Spleen (tissue), 11 donors: Measurements from ENCODE around the gene SPG11. TPM values are rescaled to one million over a fixed set of nuclear protein-coding genes. Genes with fewer than 3 reads are reported as not detected.

Source experiments
- DNase-seq: peaks from one replicate; pipeline ENCODE4 v3.0.0-alpha.2; 2020
- H3K27ac ChIP-seq, 8 donors: fragments of 200-600 bp; sonication (generic) in 7 of 8; 1 replicate in 4 of 8; 2 replicates in 4 of 8; pipeline versions ENCODE4 v1.5.0 to v1.8.0; 2016 to 2021; ENCODE audit warnings: inconsistent platforms in 4 of 8, mild to moderate bottlenecking in 4 of 8, moderate library complexity in 1 of 8
- H3K27me3 ChIP-seq, 7 donors: fragments of 200-600 bp; sonication (generic) in 6 of 7; replicated peaks in 1 of 7; 1 replicate in 4 of 7; 2 replicates in 3 of 7; pipeline versions ENCODE4 v1.5.0 to v1.8.0; 2016 to 2021; ENCODE audit warnings: inconsistent platforms in 3 of 7, mild to moderate bottlenecking in 1 of 7
- H3K36me3 ChIP-seq, 6 donors: fragments of 200-600 bp; sonication (generic) in 5 of 6; 1 replicate in 4 of 6; 2 replicates in 2 of 6; pipeline versions ENCODE4 v1.5.0 to v1.8.0; 2016 to 2021; ENCODE audit warnings: inconsistent platforms in 2 of 6
- H3K4me1 ChIP-seq, 6 donors: fragments of 200-600 bp; sonication (generic) in 5 of 6; 1 replicate in 3 of 6; 2 replicates in 3 of 6; pipeline versions ENCODE4 v1.5.0 to v1.8.0; 2016 to 2021; ENCODE audit warnings: inconsistent platforms in 3 of 6
- H3K4me3 ChIP-seq, 8 donors: fragments of 200-600 bp; sonication (generic) in 7 of 8; 1 replicate in 4 of 8; 2 replicates in 4 of 8; pipeline versions ENCODE4 v1.5.0 to v1.8.0; 2016 to 2021; ENCODE audit warnings: inconsistent platforms in 4 of 8, mild to moderate bottlenecking in 4 of 8, moderate library complexity in 2 of 8
- H3K9me3 ChIP-seq, 8 donors: fragments of 200-600 bp; sonication (generic) in 7 of 8; 1 replicate in 4 of 8; 2 replicates in 4 of 8; pipeline versions ENCODE4 v1.5.0 to v1.8.0; 2016 to 2021; ENCODE audit warnings: inconsistent platforms in 4 of 8
- POLR2A ChIP-seq, 3 donors: fragments of 450-650 bp; IDR thresholded peaks; one replicate each; pipeline ENCODE4 v1.5.1; 2017; ENCODE audit warnings: antibody characterized with exemption in 3 of 3, mild to moderate bottlenecking in 1 of 3
- POLR2AphosphoS5 ChIP-seq, 3 donors: sonication (generic); formaldehyde crosslinking; IDR thresholded peaks; one replicate each; pipeline ENCODE4 v1.5.1; 2017; ENCODE audit warnings: antibody characterized with exemption in 3 of 3
- WGBS, 5 donors: extraction: QIAGEN DNeasy Blood & Tissue Kit in 3 of 5; methylation state at CpG; one replicate each; pipeline versions ENCODE4 v1.1.5 to v1.1.7; 2013 to 2018; 5-methylcytosine and 5-hydroxymethylcytosine counted together
- intact Hi-C: fragments of 100-400 bp; cut with DNase I; formaldehyde crosslinking; loops from one replicate; pipeline ENCODE4 v1.15.0; 2023; ENCODE audit warnings: low total_unique reads
- polyA plus RNA-seq, 3 donors: library from polyadenylated mRNA; stranded (reverse); fragments of 200-250 nt; gene quantifications; one replicate each; pipeline ENCODE4 v1.2.1, GENCODE V29; 2013
- total RNA-seq, 7 donors: library from RNA; depleted of rRNA in 3 of 7; stranded (reverse); fragments of >200 nt in 3 of 7; fragmentation: NEBNext Ultra II Directional in 4 of 7; extraction: Animal tissue kit (Norgen Biotek cat#: 25700) in 4 of 7; gene quantifications; one replicate each; pipeline versions ENCODE4 v1.1.0 to v1.2.1, GENCODE V29; 2016 to 2021
- TF ChIP-seq, protein P1 (sequence below), 11 experiments: fragments of 200-600 bp in 7 of 11; fragments of 450-650 bp in 4 of 11; sonication (generic) in 4 of 11; IDR thresholded peaks in 8 of 11; conservative IDR thresholded peaks in 3 of 11; 1 replicate in 7 of 11; 2 replicates in 4 of 11; pipeline versions ENCODE4 v1.4.0 to v1.8.0; 2016 to 2021; ENCODE audit warnings: antibody characterized with exemption in 11 of 11, inconsistent platforms in 4 of 11, mild to moderate bottlenecking in 1 of 11
- donor health status: healthy with polysubstance abuse.
- donor health status: DM: no; HTN: no; CAD: no; lungs with moderate emphysema.
- donor health status: DM: no; HTN: no; CAD: no.
- donor health status: Bipolar disorder and iron deficiency.
- donor health status: healthy.
- donor health status: DM: no; HTN: no; CAD: no.
- donor health status: DM: yes; HTN: yes; CAD: no.

Gene SPG11
- total and polyA plus RNA-seq, 10 donors, result 37.4 to 218 (median 143) TPM

DNA sequence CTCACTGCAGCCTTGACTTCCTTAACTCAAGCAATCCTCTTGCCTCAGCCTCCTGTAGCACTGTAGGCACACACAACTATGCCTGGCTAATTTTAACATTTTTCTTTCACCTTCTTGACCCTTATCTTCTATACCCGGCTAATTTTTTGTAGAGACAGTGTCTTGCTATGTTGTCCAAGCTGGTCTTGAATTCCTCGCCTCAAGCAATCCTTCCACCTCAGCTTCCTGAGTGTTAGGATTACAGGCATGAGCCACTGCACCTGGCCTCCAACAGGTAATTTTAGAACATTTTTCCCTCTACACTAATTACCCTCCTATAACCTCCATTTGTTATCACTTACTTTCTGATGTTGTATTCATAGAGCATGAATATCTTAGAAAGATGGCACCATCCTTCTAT is 60.3 kb downstream of the SPG11 start:
- Histone ChIP-seq H3K9me3 (no peaks in the 10 kb centered on the region), H3K27me3 (no peaks in the 10 kb centered on the region), H3K27ac (no peak overlapping the region), H3K4me3 (no peak overlapping the region), H3K4me1 (no peaks in the 10 kb centered on the region), H3K36me3 (peaks cover 0 to 100% (median 80%) of the 10 kb centered on the region in 6 donors)
- DNase-seq, result no peak
- WGBS, 5 donors, result 94 to 98% (median 95%) methylated on average over 2 of the region's 2 CpGs
- TF ChIP-seq POLR2A (IDR thresholded peaks at IDR 0.05), result no peak
- TF ChIP-seq POLR2AphosphoS5 (IDR thresholded peaks at IDR 0.05), result no peak
- TF ChIP-seq, protein P1, sequence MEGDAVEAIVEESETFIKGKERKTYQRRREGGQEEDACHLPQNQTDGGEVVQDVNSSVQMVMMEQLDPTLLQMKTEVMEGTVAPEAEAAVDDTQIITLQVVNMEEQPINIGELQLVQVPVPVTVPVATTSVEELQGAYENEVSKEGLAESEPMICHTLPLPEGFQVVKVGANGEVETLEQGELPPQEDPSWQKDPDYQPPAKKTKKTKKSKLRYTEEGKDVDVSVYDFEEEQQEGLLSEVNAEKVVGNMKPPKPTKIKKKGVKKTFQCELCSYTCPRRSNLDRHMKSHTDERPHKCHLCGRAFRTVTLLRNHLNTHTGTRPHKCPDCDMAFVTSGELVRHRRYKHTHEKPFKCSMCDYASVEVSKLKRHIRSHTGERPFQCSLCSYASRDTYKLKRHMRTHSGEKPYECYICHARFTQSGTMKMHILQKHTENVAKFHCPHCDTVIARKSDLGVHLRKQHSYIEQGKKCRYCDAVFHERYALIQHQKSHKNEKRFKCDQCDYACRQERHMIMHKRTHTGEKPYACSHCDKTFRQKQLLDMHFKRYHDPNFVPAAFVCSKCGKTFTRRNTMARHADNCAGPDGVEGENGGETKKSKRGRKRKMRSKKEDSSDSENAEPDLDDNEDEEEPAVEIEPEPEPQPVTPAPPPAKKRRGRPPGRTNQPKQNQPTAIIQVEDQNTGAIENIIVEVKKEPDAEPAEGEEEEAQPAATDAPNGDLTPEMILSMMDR (IDR thresholded peaks at IDR 0.05 in 8 of 11, conservative IDR thresholded peaks at IDR 0.05 in 3 of 11), result no peak
- intact Hi-C loops, result no loop called here

DNA sequence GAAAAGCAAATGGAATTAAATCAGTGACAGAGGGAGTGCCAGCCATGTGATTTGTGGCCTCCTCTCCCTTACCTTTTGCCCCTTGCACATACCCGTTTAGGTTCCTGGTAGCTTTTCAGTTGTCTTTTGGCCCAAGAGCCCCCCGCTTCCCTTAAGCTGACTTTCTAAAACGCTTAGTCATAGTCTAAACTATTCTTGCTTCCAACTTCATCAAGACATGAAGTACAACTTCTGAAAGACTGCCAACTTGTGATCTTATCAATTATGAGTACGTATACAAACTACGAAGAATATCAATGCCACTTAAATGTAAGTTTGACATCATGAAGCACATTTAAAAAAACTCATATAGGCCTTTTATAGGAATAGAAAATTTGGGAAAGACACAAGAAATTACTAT is 64.6 kb downstream of the SPG11 start:
- intact Hi-C loops, result loop anchor here (10.0 kb wide), 2 partner anchors 46 to 156 kb away; no protein-coding TSS in a partner anchor
- peaks cover 0 to 100% (median 91%) of the 10 kb centered on the region in 6 donors for H3K36me3 ChIP-seq

DNA sequence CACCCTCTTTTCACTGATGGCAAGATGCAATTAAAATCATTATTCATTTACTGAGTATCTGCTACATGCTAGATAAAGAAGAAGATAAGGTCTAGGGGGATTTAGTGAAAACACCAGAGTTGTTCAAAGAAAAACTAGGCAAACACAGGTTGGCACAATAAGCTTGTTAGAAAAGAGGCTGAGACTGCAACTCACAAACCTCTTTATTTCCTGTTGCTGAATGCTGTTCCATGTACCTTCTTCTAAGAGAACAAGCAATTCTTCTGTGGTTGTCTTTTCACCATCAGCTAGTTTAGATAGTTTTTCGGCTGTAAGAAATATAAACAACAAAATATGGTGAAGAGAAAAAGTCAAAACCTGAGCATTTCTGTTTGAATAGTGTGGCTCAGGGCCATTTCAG is 65.4 kb downstream of the SPG11 start:
- H3K36me3 ChIP-seq, result peaks cover 0 to 100% (median 96%) of the 10 kb centered on the region in 6 donors
- H3K4me3 ChIP-seq, result no peak overlapping the region
- H3K27ac ChIP-seq, result peak overlapping the region in 3 of 8 donors; percentile 14 to 51 (median 23)
- H3K9me3 ChIP-seq, result no peaks in the 10 kb centered on the region
- no peak for DNase-seq
- 79 to 90% (median 80%) methylated on average over 1 of the region's 1 CpG for WGBS, 5 donors
- peaks cover 0 to 12% (median 0%) of the 10 kb centered on the region in 6 donors for H3K4me1 ChIP-seq
- TF ChIP-seq POLR2AphosphoS5 (IDR thresholded peaks at IDR 0.05) (no peak), POLR2A (IDR thresholded peaks at IDR 0.05) (no peak)
- TF ChIP-seq, protein P1 (IDR thresholded peaks at IDR 0.05 in 8 of 11, conservative IDR thresholded peaks at IDR 0.05 in 3 of 11), result no peak
- intact Hi-C loops, result loop anchor here (10.0 kb wide), 2 partner anchors 47 to 157 kb away; no protein-coding TSS in a partner anchor
- no peaks in the 10 kb centered on the region for H3K27me3 ChIP-seq

More for the DNA sequence above, 64.6 kb downstream of the SPG11 start:
- H3K9me3 ChIP-seq, result no peaks in the 10 kb centered on the region
- H3K27ac ChIP-seq, result peak overlapping the region in 3 of 8 donors; percentile 14 to 51 (median 23)
- no peak for DNase-seq
- no peak overlapping the region for H3K4me3 ChIP-seq
- WGBS, 5 donors, result 54 to 73% (median 65%) methylated on average over 5 of the region's 5 CpGs
- no peaks in the 10 kb centered on the region for H3K27me3 ChIP-seq
- peaks cover 0 to 4% (median 0%) of the 10 kb centered on the region in 6 donors for H3K4me1 ChIP-seq
- TF ChIP-seq POLR2A (IDR thresholded peaks at IDR 0.05) (no peak), POLR2AphosphoS5 (IDR thresholded peaks at IDR 0.05) (no peak)
- TF ChIP-seq, protein P1 (IDR thresholded peaks at IDR 0.05 in 8 of 11, conservative IDR thresholded peaks at IDR 0.05 in 3 of 11), result no peak

DNA sequence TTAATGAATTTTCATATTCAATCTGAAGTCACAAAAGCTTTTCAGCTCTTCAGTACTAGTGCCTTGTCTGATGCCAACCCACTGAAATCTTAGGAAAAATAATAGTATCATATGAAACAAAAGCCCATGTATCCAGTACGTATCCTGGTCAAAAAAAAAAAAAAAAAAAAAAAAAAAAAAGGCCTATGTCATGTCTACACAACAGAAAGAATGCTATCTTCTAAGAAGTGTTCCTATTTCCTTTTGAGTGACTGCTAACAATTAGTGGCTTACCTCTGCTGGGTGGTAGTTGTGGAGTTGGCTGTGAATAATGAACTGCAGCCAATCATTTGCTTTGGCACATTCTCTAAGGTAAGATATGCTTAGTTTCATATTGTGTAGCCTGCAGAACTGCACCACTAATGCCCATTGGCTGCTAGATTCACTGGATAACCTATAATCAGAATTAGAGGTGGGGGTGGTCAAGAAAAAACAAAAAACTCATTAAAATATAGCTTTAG is 66.9 kb downstream of the SPG11 start:
- TF ChIP-seq, protein P1 (IDR thresholded peaks at IDR 0.05 in 8 of 11, conservative IDR thresholded peaks at IDR 0.05 in 3 of 11), result no peak
- TF ChIP-seq POLR2A (IDR thresholded peaks at IDR 0.05), result no peak
- H3K4me3 ChIP-seq, result no peak overlapping the region
- intact Hi-C loops, result loop anchor here (10.0 kb wide), 2 partner anchors 48 to 158 kb away; no protein-coding TSS in a partner anchor
- DNase-seq, result no peak
- no peaks in the 10 kb centered on the region for H3K9me3 ChIP-seq
- peaks cover 0 to 14% (median 0%) of the 10 kb centered on the region in 6 donors for H3K4me1 ChIP-seq
- H3K27ac ChIP-seq, result peak overlapping the region in 2 of 8 donors; percentile 1 to 40
- H3K27me3 ChIP-seq, result no peaks in the 10 kb centered on the region
- H3K36me3 ChIP-seq, result peaks cover 0 to 100% (median 97%) of the 10 kb centered on the region in 6 donors
- WGBS, 5 donors, result 76 to 90% (median 88%) methylated on average over 1 of the region's 1 CpG
